ENCODE results near the gene CAV2. TPM values are rescaled to one million over a fixed set of nuclear protein-coding genes. Genes with fewer than 3 reads are reported as not detected.

CAV2 gene
- total and polyA plus RNA-seq, 2 of the 13 experiments (the other 11 are each of a cell fraction or from before 2014, with no cell fraction given) = 0.09 to 0.18 TPM

DNA sequence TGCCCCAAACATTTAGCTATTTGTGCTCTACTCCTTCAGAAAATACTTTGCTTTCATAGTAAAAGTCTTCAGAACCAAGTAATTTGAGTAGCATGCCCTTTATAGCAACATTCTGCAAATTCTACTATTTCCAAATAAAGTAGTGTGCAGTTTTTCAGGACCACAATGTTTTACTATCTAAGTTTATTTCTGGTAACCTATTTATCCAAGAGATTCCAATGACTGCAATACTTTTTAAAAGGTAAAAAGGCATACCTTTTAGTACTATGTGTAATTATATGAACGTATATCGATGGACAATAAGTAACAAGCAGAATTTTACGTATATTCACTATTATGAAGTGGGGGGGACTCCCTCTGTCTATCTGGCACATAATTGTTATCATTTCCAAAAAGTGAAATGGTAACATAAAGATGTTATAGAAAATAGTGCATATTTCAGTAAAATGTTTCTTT is 6.9 kb upstream of the CAV2 start:
- H3K9me3 ChIP-seq (ENCODE audit: low read length) = no peaks in the 10 kb centered on the region
- intact Hi-C loops (cut with micrococcal nuclease; ENCODE audit: unreplicated experiment) (no loop called here), in situ Hi-C loops (cut with HindIII; ENCODE audit: extremely low pct_ligation_motif_present, low pct_unique_long_range_greater_than_20kb) (no loop called here)
- H3K4me2 ChIP-seq (ENCODE audit: low read depth, low read length) = no peak overlapping the region
- ATAC-seq (no peak), FAIRE-seq (no peak), DNase-seq (ENCODE audit: low spot score) (no peak)
- H3K36me3 ChIP-seq (replicated peaks in 1 of 2; ENCODE audit: control insufficient read depth in 1 of 2, insufficient read depth in 2 of 2, low read length in 2 of 2) = no peaks in the 10 kb centered on the region
- H4K20me1 ChIP-seq (ENCODE audit: insufficient read depth, low read length) = no peaks in the 10 kb centered on the region
- H3K4me3 ChIP-seq (replicated peaks in 1 of 3; ENCODE audit: insufficient read depth in 1 of 3, low read depth in 2 of 3, low read length in 3 of 3) = no peak overlapping the region
- ChIA-PET CTCF (ENCODE audit: low intra/inter-chr PET ratio, low total read pairs) (no interaction called here), POLR2A (no interaction called here)
- no TSS peak for BruUV-seq (replicated peaks)
- no peak overlapping the region for H2AFZ ChIP-seq (ENCODE audit: low read length)
- H3K4me1 ChIP-seq (ENCODE audit: insufficient read depth, low read length) = no peaks in the 10 kb centered on the region
- H3K79me2 ChIP-seq (ENCODE audit: insufficient read depth, low read length) = no peaks in the 10 kb centered on the region
- H3K27me3 ChIP-seq (ENCODE audit: control insufficient read depth in 1 of 2, insufficient read depth in 2 of 2, low read length in 2 of 2) = no peaks in the 10 kb centered on the region; a peak in 1 of 5 replicates
- H3K9ac ChIP-seq (ENCODE audit: insufficient read depth, low read depth, low read length) = no peak overlapping the region
- WGBS (ENCODE audit: low lambda C conversion rate) = 3% methylated on average over 3 of the region's 3 CpGs
- no peak overlapping the region for H3K27ac ChIP-seq (ENCODE audit: extremely low read length, insufficient read depth, low read length)
- no peak for TF ChIP-seq HOXD1 (CRISPR knock-in tag; IDR thresholded peaks at IDR 0.05)
- TF ChIP-seq, protein P1, sequence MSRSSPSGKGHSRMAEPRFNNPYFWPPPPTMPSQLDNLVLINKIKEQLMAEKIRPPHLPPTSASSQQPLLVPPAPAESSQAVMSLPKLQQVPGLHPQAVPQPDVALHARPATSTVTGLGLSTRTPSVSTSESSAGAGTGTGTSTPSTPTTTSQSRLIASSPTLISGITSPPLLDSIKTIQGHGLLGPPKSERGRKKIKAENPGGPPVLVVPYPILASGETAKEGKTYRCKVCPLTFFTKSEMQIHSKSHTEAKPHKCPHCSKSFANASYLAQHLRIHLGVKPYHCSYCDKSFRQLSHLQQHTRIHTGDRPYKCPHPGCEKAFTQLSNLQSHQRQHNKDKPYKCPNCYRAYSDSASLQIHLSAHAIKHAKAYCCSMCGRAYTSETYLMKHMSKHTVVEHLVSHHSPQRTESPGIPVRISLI (CRISPR knock-in tag; IDR thresholded peaks at IDR 0.05; ENCODE audit: borderline replicate concordance) = no peak
- no peak for TF ChIP-seq ZIK1 (CRISPR knock-in tag; IDR thresholded peaks at IDR 0.05; ENCODE audit: borderline replicate concordance, low read depth)
- TF ChIP-seq, protein P2, sequence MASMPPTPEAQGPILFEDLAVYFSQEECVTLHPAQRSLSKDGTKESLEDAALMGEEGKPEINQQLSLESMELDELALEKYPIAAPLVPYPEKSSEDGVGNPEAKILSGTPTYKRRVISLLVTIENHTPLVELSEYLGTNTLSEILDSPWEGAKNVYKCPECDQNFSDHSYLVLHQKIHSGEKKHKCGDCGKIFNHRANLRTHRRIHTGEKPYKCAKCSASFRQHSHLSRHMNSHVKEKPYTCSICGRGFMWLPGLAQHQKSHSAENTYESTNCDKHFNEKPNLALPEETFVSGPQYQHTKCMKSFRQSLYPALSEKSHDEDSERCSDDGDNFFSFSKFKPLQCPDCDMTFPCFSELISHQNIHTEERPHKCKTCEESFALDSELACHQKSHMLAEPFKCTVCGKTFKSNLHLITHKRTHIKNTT (CRISPR knock-in tag; IDR thresholded peaks at IDR 0.05) = no peak
- TF ChIP-seq CENPT (CRISPR knock-in tag; IDR thresholded peaks at IDR 0.05; ENCODE audit: low read depth) = no peak
- no peak for TF ChIP-seq ZNF678 (CRISPR knock-in tag; IDR thresholded peaks at IDR 0.05)
- TF ChIP-seq ZNF556 (CRISPR knock-in tag; IDR thresholded peaks at IDR 0.05; ENCODE audit: borderline replicate concordance) = no peak
- TF ChIP-seq ZNF292 (CRISPR knock-in tag; IDR thresholded peaks at IDR 0.05; ENCODE audit: borderline replicate concordance, low read depth) = no peak
- TF ChIP-seq SIX4 (CRISPR knock-in tag; IDR thresholded peaks at IDR 0.05) = no peak
- TF ChIP-seq HNRNPUL1 (IDR thresholded peaks at IDR 0.05; ENCODE audit: low read depth, low read length) = no peak
- TF ChIP-seq JUND (CRISPR knock-in tag; IDR thresholded peaks at IDR 0.05) = no peak
- TF ChIP-seq ZNF724P (CRISPR knock-in tag; IDR thresholded peaks at IDR 0.05; ENCODE audit: borderline replicate concordance) = no peak
- TF ChIP-seq, protein P3, sequence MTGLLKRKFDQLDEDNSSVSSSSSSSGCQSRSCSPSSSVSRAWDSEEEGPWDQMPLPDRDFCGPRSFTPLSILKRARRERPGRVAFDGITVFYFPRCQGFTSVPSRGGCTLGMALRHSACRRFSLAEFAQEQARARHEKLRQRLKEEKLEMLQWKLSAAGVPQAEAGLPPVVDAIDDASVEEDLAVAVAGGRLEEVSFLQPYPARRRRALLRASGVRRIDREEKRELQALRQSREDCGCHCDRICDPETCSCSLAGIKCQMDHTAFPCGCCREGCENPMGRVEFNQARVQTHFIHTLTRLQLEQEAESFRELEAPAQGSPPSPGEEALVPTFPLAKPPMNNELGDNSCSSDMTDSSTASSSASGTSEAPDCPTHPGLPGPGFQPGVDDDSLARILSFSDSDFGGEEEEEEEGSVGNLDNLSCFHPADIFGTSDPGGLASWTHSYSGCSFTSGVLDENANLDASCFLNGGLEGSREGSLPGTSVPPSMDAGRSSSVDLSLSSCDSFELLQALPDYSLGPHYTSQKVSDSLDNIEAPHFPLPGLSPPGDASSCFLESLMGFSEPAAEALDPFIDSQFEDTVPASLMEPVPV (CRISPR knock-in tag; IDR thresholded peaks at IDR 0.05) = no peak
- TF ChIP-seq, protein P4, sequence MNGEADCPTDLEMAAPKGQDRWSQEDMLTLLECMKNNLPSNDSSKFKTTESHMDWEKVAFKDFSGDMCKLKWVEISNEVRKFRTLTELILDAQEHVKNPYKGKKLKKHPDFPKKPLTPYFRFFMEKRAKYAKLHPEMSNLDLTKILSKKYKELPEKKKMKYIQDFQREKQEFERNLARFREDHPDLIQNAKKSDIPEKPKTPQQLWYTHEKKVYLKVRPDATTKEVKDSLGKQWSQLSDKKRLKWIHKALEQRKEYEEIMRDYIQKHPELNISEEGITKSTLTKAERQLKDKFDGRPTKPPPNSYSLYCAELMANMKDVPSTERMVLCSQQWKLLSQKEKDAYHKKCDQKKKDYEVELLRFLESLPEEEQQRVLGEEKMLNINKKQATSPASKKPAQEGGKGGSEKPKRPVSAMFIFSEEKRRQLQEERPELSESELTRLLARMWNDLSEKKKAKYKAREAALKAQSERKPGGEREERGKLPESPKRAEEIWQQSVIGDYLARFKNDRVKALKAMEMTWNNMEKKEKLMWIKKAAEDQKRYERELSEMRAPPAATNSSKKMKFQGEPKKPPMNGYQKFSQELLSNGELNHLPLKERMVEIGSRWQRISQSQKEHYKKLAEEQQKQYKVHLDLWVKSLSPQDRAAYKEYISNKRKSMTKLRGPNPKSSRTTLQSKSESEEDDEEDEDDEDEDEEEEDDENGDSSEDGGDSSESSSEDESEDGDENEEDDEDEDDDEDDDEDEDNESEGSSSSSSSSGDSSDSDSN (CRISPR knock-in tag; IDR thresholded peaks at IDR 0.05) = no peak
- TF ChIP-seq, protein P5, sequence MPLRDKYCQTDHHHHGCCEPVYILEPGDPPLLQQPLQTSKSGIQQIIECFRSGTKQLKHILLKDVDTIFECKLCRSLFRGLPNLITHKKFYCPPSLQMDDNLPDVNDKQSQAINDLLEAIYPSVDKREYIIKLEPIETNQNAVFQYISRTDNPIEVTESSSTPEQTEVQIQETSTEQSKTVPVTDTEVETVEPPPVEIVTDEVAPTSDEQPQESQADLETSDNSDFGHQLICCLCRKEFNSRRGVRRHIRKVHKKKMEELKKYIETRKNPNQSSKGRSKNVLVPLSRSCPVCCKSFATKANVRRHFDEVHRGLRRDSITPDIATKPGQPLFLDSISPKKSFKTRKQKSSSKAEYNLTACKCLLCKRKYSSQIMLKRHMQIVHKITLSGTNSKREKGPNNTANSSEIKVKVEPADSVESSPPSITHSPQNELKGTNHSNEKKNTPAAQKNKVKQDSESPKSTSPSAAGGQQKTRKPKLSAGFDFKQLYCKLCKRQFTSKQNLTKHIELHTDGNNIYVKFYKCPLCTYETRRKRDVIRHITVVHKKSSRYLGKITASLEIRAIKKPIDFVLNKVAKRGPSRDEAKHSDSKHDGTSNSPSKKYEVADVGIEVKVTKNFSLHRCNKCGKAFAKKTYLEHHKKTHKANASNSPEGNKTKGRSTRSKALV (CRISPR knock-in tag; IDR thresholded peaks at IDR 0.05) = no peak
- no peak for TF ChIP-seq ZNF883 (CRISPR knock-in tag; IDR thresholded peaks at IDR 0.05; ENCODE audit: not compliant biosample characterization)
- TF ChIP-seq POGZ (CRISPR knock-in tag; IDR thresholded peaks at IDR 0.05) = no peak

Data from HepG2 (cell line).